Measurements from ENCODE around the gene ATP6V1C2.

The ATP6V1C2 gene

DNA sequence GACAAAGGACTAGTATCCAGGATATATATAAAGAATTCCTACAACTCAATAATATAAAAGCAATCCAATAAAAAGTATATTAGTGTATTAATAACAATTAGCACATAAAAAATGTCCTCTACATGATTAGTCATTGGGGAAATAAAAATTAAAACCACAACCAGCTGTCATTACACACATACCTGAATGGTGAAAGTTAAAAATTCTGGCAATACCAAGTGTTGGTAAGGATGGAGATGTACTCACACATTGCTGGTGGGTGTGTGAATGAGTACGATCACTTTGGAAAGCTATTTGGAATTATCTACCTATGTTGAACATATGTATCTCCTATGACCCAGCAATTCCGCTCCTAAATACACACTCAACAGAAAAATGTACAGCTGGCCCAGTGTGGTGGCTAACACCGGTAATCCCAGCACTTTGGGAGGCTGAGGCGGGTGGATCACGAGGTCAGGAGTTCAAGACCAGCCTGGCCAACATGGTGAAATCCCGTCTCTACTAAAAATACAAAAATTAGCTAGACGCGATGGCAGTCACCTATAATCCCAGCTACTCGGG, 17.3 kb upstream of the ATP6V1C2 start:
- Histone ChIP-seq H3K27ac (ENCODE audit: low read length) (no peak overlapping the region), H4K20me1 (ENCODE audit: insufficient read depth, low read length) (no peaks in the 10 kb centered on the region), H3K36me3 (replicated peaks; ENCODE audit: insufficient read depth, low read length) (no peaks in the 10 kb centered on the region), H3K4me1 (ENCODE audit: low read length) (0 out of 2 replicates have a peak, but pooled peaks cover 3% of the 10 kb centered on the region), H3K79me2 (ENCODE audit: low read length) (no peaks in the 10 kb centered on the region), H3K4me3 (ENCODE audit: low read length) (no peak overlapping the region), H3K9me2 (replicated peaks; ENCODE audit: insufficient read depth, low read length) (no peaks in the 10 kb centered on the region), H3F3A (ENCODE audit: insufficient read depth, low read length) (no peaks in the 10 kb centered on the region), H3K27me3 (replicated peaks; ENCODE audit: insufficient read depth, low read length) (no peaks in the 10 kb centered on the region), H2AFZ (ENCODE audit: low read length) (no peak overlapping the region), H3K4me2 (ENCODE audit: low read depth, low read length) (no peak overlapping the region), H3K9me3 (replicated peaks; ENCODE audit: insufficient read depth, low read length) (no peaks in the 10 kb centered on the region), H3K9ac (ENCODE audit: low read length) (no peak overlapping the region)
- TF ChIP-seq, protein P1, sequence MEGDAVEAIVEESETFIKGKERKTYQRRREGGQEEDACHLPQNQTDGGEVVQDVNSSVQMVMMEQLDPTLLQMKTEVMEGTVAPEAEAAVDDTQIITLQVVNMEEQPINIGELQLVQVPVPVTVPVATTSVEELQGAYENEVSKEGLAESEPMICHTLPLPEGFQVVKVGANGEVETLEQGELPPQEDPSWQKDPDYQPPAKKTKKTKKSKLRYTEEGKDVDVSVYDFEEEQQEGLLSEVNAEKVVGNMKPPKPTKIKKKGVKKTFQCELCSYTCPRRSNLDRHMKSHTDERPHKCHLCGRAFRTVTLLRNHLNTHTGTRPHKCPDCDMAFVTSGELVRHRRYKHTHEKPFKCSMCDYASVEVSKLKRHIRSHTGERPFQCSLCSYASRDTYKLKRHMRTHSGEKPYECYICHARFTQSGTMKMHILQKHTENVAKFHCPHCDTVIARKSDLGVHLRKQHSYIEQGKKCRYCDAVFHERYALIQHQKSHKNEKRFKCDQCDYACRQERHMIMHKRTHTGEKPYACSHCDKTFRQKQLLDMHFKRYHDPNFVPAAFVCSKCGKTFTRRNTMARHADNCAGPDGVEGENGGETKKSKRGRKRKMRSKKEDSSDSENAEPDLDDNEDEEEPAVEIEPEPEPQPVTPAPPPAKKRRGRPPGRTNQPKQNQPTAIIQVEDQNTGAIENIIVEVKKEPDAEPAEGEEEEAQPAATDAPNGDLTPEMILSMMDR (IDR thresholded peaks at IDR 0.05; ENCODE audit: low read length) = no peak
- TF ChIP-seq EZH2 (optimal IDR thresholded peaks at IDR 0.05; ENCODE audit: low read depth, low read length) (no peak), EZH2phosphoT487 (IDR thresholded peaks at IDR 0.05; ENCODE audit: low read length) (no peak)
- DNase-seq = no peak

DNA sequence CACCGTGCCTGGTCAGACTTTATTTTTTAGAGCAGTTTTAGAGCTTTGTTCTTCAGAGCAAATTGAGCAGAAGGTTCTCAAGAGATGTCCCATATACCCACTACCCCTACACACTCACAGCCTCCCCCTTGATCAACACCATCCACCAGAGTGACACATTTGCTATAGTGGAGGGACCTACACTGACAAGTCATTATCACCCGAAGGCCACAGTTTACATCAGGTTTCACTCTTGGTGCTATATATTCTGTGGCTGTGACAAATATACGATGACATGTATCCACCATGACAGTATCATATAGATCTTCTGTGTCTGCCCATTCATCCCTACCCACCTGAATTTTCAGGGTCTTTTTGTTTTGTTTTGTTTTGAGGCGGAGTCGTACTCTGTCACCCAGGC, 15.4 kb upstream of the ATP6V1C2 start:
- 0 out of 2 replicates have a peak, but pooled peaks cover 3% of the 10 kb centered on the region for H3K4me1 ChIP-seq (ENCODE audit: low read length)
- DNase-seq = no peak
- no peak overlapping the region for H2AFZ ChIP-seq (ENCODE audit: low read length)
- no peak for TF ChIP-seq EZH2 (optimal IDR thresholded peaks at IDR 0.05; ENCODE audit: low read depth, low read length)
- TF ChIP-seq EZH2phosphoT487 (IDR thresholded peaks at IDR 0.05; ENCODE audit: low read length) = no peak
- TF ChIP-seq, protein P1 (IDR thresholded peaks at IDR 0.05; ENCODE audit: low read length) = no peak
- H3K4me3 ChIP-seq (ENCODE audit: low read length) = no peak overlapping the region
- H4K20me1 ChIP-seq (ENCODE audit: insufficient read depth, low read length) = no peaks in the 10 kb centered on the region
- no peak overlapping the region for H3K4me2 ChIP-seq (ENCODE audit: low read depth, low read length)
- no peaks in the 10 kb centered on the region for H3K9me3 ChIP-seq (replicated peaks; ENCODE audit: insufficient read depth, low read length)
- no peaks in the 10 kb centered on the region for H3K36me3 ChIP-seq (replicated peaks; ENCODE audit: insufficient read depth, low read length)
- no peaks in the 10 kb centered on the region for H3K27me3 ChIP-seq (replicated peaks; ENCODE audit: insufficient read depth, low read length)
- no peaks in the 10 kb centered on the region for H3F3A ChIP-seq (ENCODE audit: insufficient read depth, low read length)
- H3K9me2 ChIP-seq (replicated peaks; ENCODE audit: insufficient read depth, low read length) = no peaks in the 10 kb centered on the region
- no peak overlapping the region for H3K9ac ChIP-seq (ENCODE audit: low read length)
- H3K79me2 ChIP-seq (ENCODE audit: low read length) = no peaks in the 10 kb centered on the region
- H3K27ac ChIP-seq (ENCODE audit: low read length) = no peak overlapping the region

DNA sequence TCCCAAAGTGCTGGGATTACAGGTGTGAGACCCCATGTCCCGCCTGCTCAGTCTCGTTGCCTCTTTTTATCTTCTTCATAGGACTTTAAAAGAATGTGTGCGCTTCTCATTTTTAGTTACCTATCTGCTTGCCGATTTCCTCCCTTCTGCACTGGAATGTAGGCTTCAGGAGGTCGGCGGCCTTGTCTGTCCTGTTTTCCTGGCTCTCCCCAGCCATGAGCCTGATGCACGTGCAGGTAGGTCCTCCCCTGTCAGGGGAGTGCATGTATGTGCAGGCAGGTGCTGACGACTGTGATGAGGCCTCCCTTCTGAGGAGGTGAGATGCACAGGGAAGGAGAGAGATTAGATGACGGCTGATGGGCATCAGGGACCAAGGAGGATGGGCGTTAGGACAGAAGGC, 13.6 kb upstream of the ATP6V1C2 start:
- H4K20me1 ChIP-seq (ENCODE audit: insufficient read depth, low read length) = no peaks in the 10 kb centered on the region
- no peaks in the 10 kb centered on the region for H3F3A ChIP-seq (ENCODE audit: insufficient read depth, low read length)
- no peaks in the 10 kb centered on the region for H3K9me2 ChIP-seq (replicated peaks; ENCODE audit: insufficient read depth, low read length)
- no peak overlapping the region for H3K4me3 ChIP-seq (ENCODE audit: low read length)
- H3K79me2 ChIP-seq (ENCODE audit: low read length) = no peaks in the 10 kb centered on the region
- H3K9me3 ChIP-seq (replicated peaks; ENCODE audit: insufficient read depth, low read length) = no peaks in the 10 kb centered on the region
- no peak for DNase-seq
- no peak overlapping the region for H3K4me2 ChIP-seq (ENCODE audit: low read depth, low read length)
- no peaks in the 10 kb centered on the region for H3K27me3 ChIP-seq (replicated peaks; ENCODE audit: insufficient read depth, low read length)
- H2AFZ ChIP-seq (ENCODE audit: low read length) = no peak overlapping the region
- H3K4me1 ChIP-seq (ENCODE audit: low read length) = 0 out of 2 replicates have a peak, but pooled peaks cover 3% of the 10 kb centered on the region
- H3K36me3 ChIP-seq (replicated peaks; ENCODE audit: insufficient read depth, low read length) = no peaks in the 10 kb centered on the region
- H3K27ac ChIP-seq (ENCODE audit: low read length) = no peak overlapping the region; the same call in 1 of the 2 replicates
- no peak overlapping the region for H3K9ac ChIP-seq (ENCODE audit: low read length)
- TF ChIP-seq, protein P1 (IDR thresholded peaks at IDR 0.05; ENCODE audit: low read length) = no peak
- TF ChIP-seq EZH2phosphoT487 (IDR thresholded peaks at IDR 0.05; ENCODE audit: low read length) = no peak
- no peak for TF ChIP-seq EZH2 (optimal IDR thresholded peaks at IDR 0.05; ENCODE audit: low read depth, low read length)

Data from MM.1S (cell line).